H4 (cell line): ENCODE data around the gene DCTN4. TPM values are rescaled to one million over a fixed set of nuclear protein-coding genes. Genes with fewer than 3 reads are reported as not detected.
A peak's percentile ranks its signal among the peaks of the same experiment; 100 is the strongest.

Source experiments
- DNase-seq: peaks from one replicate; pipeline ENCODE4 v3.0.0-alpha.2; 2015; ENCODE audit warnings: low spot score
- total RNA-seq: library from RNA; depleted of rRNA; stranded (reverse); fragments of >200 nt; shearing (Covaris generic); gene quantifications from 2 replicates; pipeline ENCODE4 v1.2.3, GENCODE V29; 2014

DCTN4 gene
- total RNA-seq, 1 experiment from 2014 or later = 47.8 TPM

- DNase-seq = no peak
Observed at GRCh38 chr5:150740992-150741391, 17.8 kb downstream of the DCTN4 start.

GRCh38 chr5:150738862-150739261 lies 20.0 kb downstream of the DCTN4 start:
- DNase-seq = no peak

GRCh38 chr5:150734579-150735384 lies 24.0 kb downstream of the DCTN4 start:
- DNase-seq = peak; percentile 12

GRCh38 chr5:150731669-150732242 lies 27.1 kb downstream of the DCTN4 start:
- no peak for DNase-seq

GRCh38 chr5:150729859-150730258 lies 29.0 kb downstream of the DCTN4 start:
- DNase-seq = no peak

- no peak for DNase-seq
Observed at GRCh38 chr5:150723845-150724244, 35.0 kb downstream of the DCTN4 start.

GRCh38 chr5:150710165-150710564 lies 48.7 kb downstream of the DCTN4 start:
- no peak for DNase-seq

- DNase-seq = no peak
Observed at GRCh38 chr5:150706776-150707390, 51.9 kb downstream of the DCTN4 start.

GRCh38 chr5:150703762-150704161 lies 55.1 kb downstream of the DCTN4 start:
- no peak for DNase-seq

GRCh38 chr5:150700594-150701377 lies 58.0 kb downstream of the DCTN4 start, which contains the start of gene RBM22:
Gene RBM22 (minus strand): TSS chr5:150701062. CDS start chr5:150700985, 77 bp downstream.
- peak; percentile 82 for DNase-seq

- DNase-seq = no peak
Observed at GRCh38 chr5:150700246-150700593, 58.6 kb downstream of the DCTN4 start.

- no peak for DNase-seq
Observed at GRCh38 chr5:150694612-150695011, 64.2 kb downstream of the DCTN4 start.

GRCh38 chr5:150692276-150692675 lies 66.5 kb downstream of the DCTN4 start:
- no peak for DNase-seq

GRCh38 chr5:150690760-150691159 lies 68.1 kb downstream of the DCTN4 start:
- DNase-seq = no peak

GRCh38 chr5:150689120-150689519 lies 69.7 kb downstream of the DCTN4 start:
- no peak for DNase-seq

- DNase-seq = no peak
Observed at GRCh38 chr5:150676578-150676977, 82.2 kb downstream of the DCTN4 start.

- no peak for DNase-seq
Observed at GRCh38 chr5:150675069-150675468, 83.7 kb downstream of the DCTN4 start.

- no peak for DNase-seq
Observed at GRCh38 chr5:150674341-150674821, 84.4 kb downstream of the DCTN4 start.

GRCh38 chr5:150672884-150673275 lies 85.9 kb downstream of the DCTN4 start:
- DNase-seq = no peak

- DNase-seq = no peak
Observed at GRCh38 chr5:150672237-150672883, 86.5 kb downstream of the DCTN4 start.

- no peak for DNase-seq
Observed at GRCh38 chr5:150671509-150672236, 87.1 kb downstream of the DCTN4 start.
